ENCODE measurements around the gene GALNT17. TPM values are rescaled to one million over a fixed set of nuclear protein-coding genes. Genes with fewer than 3 reads are reported as not detected.

GALNT17 gene
- total RNA-seq, 2 experiments from 2014 or later: not detected

DNA sequence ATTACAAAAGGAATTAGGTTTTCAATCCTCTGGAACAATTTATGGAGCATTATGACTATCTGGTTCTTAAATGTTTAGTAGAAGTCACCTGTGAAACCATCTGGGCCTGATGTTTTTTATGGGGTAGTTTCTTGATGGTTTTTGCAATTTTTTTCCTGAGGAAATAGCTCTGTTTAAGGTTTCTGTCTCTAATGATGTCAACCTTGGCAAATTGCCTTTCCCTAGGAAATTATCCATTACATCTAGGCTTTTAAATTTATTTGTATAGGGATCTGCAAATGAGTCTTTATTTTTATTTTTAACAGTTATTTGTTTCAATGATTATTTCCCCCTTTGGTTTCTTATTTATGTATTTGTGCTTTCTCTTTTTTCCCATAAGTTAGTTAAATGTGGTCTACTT lies 222.8 kb downstream of the GALNT17 start:
- no peak for ATAC-seq
- H3K36me3 Mint-ChIP-seq: no peaks in the 10 kb centered on the region
- H3K9me3 Mint-ChIP-seq (ENCODE audit: low read depth): peaks cover 10% of the 10 kb centered on the region
- no peaks in the 10 kb centered on the region for H3K27me3 Mint-ChIP-seq
- CTCF ChIA-PET: no interaction called here
- H3K4me3 Mint-ChIP-seq: no peak overlapping the region
- DNase-seq: no peak
- H3K4me1 Mint-ChIP-seq: no peaks in the 10 kb centered on the region
- no peak overlapping the region for H3K27ac Mint-ChIP-seq

DNA sequence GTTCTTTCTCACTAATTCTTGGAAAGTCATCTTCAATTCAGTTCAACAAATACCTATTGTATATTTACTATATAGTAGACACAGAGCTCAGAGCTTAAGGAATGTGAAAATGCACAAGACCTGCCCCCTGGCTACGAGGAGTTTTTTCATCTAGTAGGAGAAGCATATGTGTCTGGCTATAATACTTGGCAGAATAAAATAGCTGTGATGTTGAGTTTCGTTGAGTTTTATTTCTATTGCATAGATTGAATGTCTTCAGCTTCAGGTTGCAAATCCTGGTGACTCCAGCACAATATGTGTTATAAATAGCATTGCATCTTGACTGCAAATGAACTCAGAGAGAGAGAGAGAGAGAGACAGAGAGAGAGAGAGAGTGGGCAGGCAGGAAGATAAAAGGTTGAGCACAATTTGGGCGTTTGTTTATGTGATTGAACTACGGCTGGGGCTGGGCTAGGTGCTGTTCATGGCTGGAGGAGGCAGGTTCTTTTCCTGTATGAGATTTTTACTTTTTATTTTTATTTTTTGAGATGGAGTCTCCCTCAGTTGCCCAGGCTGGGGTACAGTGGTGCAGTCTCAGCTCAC lies 229.6 kb downstream of the GALNT17 start:
- no peaks in the 10 kb centered on the region for H3K27me3 Mint-ChIP-seq
- ATAC-seq (no peak), DNase-seq (no peak)
- H3K36me3 Mint-ChIP-seq: no peaks in the 10 kb centered on the region
- H3K4me1 Mint-ChIP-seq: no peaks in the 10 kb centered on the region
- peaks cover 18% of the 10 kb centered on the region for H3K9me3 Mint-ChIP-seq (ENCODE audit: low read depth)
- CTCF ChIA-PET: no interaction called here
- no peak overlapping the region for H3K27ac Mint-ChIP-seq
- H3K4me3 Mint-ChIP-seq: no peak overlapping the region

DNA sequence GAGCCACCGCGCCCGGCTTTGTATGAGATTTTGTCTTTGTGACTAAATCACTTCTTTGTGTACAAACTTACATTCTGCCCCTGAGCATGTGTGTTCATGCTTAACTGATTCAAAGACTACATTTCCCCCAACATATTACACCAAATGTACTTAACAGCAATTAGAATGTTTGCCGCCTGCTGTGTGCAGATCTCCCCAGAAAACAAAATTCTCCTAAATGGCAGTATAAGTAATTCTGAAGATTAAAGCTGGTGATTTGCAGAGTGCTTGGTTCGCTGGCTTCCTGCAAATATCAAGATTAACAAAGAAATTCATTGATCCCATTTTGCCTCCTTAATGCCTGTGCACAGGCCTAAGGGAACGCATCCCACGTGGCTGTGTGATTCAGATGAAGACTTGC lies 230.3 kb downstream of the GALNT17 start:
- no peak overlapping the region for H3K27ac Mint-ChIP-seq
- no peaks in the 10 kb centered on the region for H3K4me1 Mint-ChIP-seq
- no peaks in the 10 kb centered on the region for H3K27me3 Mint-ChIP-seq
- CTCF ChIA-PET: no interaction called here
- peaks cover 21% of the 10 kb centered on the region for H3K9me3 Mint-ChIP-seq (ENCODE audit: low read depth)
- no peak for DNase-seq
- no peaks in the 10 kb centered on the region for H3K36me3 Mint-ChIP-seq
- H3K4me3 Mint-ChIP-seq: no peak overlapping the region
- ATAC-seq: no peak

GRCh38 chr7:71363223-71363622 lies 231.3 kb downstream of the GALNT17 start:
- Mint-ChIP-seq H3K27me3 (no peaks in the 10 kb centered on the region), H3K4me3 (no peak overlapping the region), H3K9me3 (ENCODE audit: low read depth) (peaks cover 21% of the 10 kb centered on the region), H3K27ac (no peak overlapping the region), H3K4me1 (no peaks in the 10 kb centered on the region), H3K36me3 (no peaks in the 10 kb centered on the region)
- CTCF ChIA-PET: no interaction called here
- DNase-seq (no peak), ATAC-seq (no peak)

- DNase-seq: no peak
- H3K4me1 Mint-ChIP-seq: no peaks in the 10 kb centered on the region
- peaks cover 19% of the 10 kb centered on the region for H3K9me3 Mint-ChIP-seq (ENCODE audit: low read depth)
- H3K36me3 Mint-ChIP-seq: no peaks in the 10 kb centered on the region
- no peaks in the 10 kb centered on the region for H3K27me3 Mint-ChIP-seq
- H3K4me3 Mint-ChIP-seq: no peak overlapping the region
- no peak for ATAC-seq
- no peak overlapping the region for H3K27ac Mint-ChIP-seq
- CTCF ChIA-PET: no interaction called here
Observed at GRCh38 chr7:71363627-71364026, 231.7 kb downstream of the GALNT17 start.

GRCh38 chr7:71364551-71364950 lies 232.6 kb downstream of the GALNT17 start:
- Mint-ChIP-seq H3K4me3 (no peak overlapping the region), H3K27ac (no peak overlapping the region), H3K9me3 (ENCODE audit: low read depth) (peaks cover 19% of the 10 kb centered on the region), H3K4me1 (no peaks in the 10 kb centered on the region), H3K36me3 (no peaks in the 10 kb centered on the region), H3K27me3 (no peaks in the 10 kb centered on the region)
- no peak for DNase-seq
- ATAC-seq: no peak
- CTCF ChIA-PET: no interaction called here

- ATAC-seq (no peak), DNase-seq (no peak)
- Mint-ChIP-seq H3K9me3 (ENCODE audit: low read depth) (peaks cover 19% of the 10 kb centered on the region), H3K27me3 (no peaks in the 10 kb centered on the region), H3K27ac (no peak overlapping the region), H3K4me1 (no peaks in the 10 kb centered on the region), H3K4me3 (no peak overlapping the region), H3K36me3 (peaks cover 1% of the 10 kb centered on the region)
- CTCF ChIA-PET: no interaction called here
Observed at GRCh38 chr7:71372991-71373390, 241.0 kb downstream of the GALNT17 start.

- DNase-seq (no peak), ATAC-seq (no peak)
- CTCF ChIA-PET: no interaction called here
- H3K27me3 Mint-ChIP-seq: no peaks in the 10 kb centered on the region
- H3K4me1 Mint-ChIP-seq: no peaks in the 10 kb centered on the region
- peaks cover 34% of the 10 kb centered on the region for H3K9me3 Mint-ChIP-seq (ENCODE audit: low read depth)
- H3K4me3 Mint-ChIP-seq: no peak overlapping the region
- H3K36me3 Mint-ChIP-seq: peaks cover 3% of the 10 kb centered on the region
- no peak overlapping the region for H3K27ac Mint-ChIP-seq
Observed at GRCh38 chr7:71377062-71377461, 245.1 kb downstream of the GALNT17 start.

- DNase-seq: no peak
- ATAC-seq: no peak
- Mint-ChIP-seq H3K27ac (no peak overlapping the region), H3K9me3 (ENCODE audit: low read depth) (peaks cover 34% of the 10 kb centered on the region), H3K4me3 (no peak overlapping the region), H3K4me1 (no peaks in the 10 kb centered on the region), H3K36me3 (peaks cover 3% of the 10 kb centered on the region), H3K27me3 (no peaks in the 10 kb centered on the region)
- CTCF ChIA-PET: no interaction called here
Observed at GRCh38 chr7:71377469-71377868, 245.5 kb downstream of the GALNT17 start.

GRCh38 chr7:71384094-71384493 lies 252.2 kb downstream of the GALNT17 start:
- H3K27me3 Mint-ChIP-seq: no peaks in the 10 kb centered on the region
- H3K4me3 Mint-ChIP-seq: no peak overlapping the region
- CTCF ChIA-PET: no interaction called here
- no peak overlapping the region for H3K27ac Mint-ChIP-seq
- H3K4me1 Mint-ChIP-seq: no peaks in the 10 kb centered on the region
- ATAC-seq (no peak), DNase-seq (no peak)
- H3K9me3 Mint-ChIP-seq (ENCODE audit: low read depth): peaks cover 22% of the 10 kb centered on the region
- H3K36me3 Mint-ChIP-seq: peaks cover under 1% of the 10 kb centered on the region

GRCh38 chr7:71385330-71385729 lies 253.4 kb downstream of the GALNT17 start:
- H3K27me3 Mint-ChIP-seq: no peaks in the 10 kb centered on the region
- peaks cover 17% of the 10 kb centered on the region for H3K9me3 Mint-ChIP-seq (ENCODE audit: low read depth)
- no peak for ATAC-seq
- H3K27ac Mint-ChIP-seq: no peak overlapping the region
- CTCF ChIA-PET: no interaction called here
- no peak for DNase-seq
- no peaks in the 10 kb centered on the region for H3K4me1 Mint-ChIP-seq
- H3K4me3 Mint-ChIP-seq: no peak overlapping the region
- H3K36me3 Mint-ChIP-seq: no peaks in the 10 kb centered on the region

- ATAC-seq (no peak), DNase-seq (no peak)
- CTCF ChIA-PET: no interaction called here
- H3K9me3 Mint-ChIP-seq (ENCODE audit: low read depth): peaks cover 14% of the 10 kb centered on the region
- H3K4me1 Mint-ChIP-seq: no peaks in the 10 kb centered on the region
- no peaks in the 10 kb centered on the region for H3K27me3 Mint-ChIP-seq
- no peak overlapping the region for H3K4me3 Mint-ChIP-seq
- H3K36me3 Mint-ChIP-seq: no peaks in the 10 kb centered on the region
- H3K27ac Mint-ChIP-seq: no peak overlapping the region
Observed at GRCh38 chr7:71386152-71386785, 254.3 kb downstream of the GALNT17 start.

DNA sequence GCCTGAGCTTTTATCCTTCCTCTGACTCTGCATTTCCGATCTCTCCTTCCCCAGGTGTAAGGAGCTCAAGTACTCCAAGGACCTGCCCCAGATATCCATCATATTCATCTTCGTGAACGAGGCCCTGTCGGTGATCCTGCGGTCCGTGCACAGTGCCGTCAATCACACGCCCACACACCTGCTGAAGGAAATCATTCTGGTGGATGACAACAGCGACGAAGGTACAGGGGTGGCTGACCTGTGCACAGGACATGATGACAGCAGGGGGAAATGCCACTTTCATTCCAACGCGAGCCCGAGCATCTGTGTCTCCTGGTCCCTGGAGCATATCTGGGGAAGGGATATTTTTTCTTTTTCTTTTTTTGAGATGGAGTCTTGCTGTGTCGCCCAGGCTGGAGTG lies 256.2 kb downstream of the GALNT17 start:
- no peaks in the 10 kb centered on the region for H3K4me1 Mint-ChIP-seq
- H3K9me3 Mint-ChIP-seq (ENCODE audit: low read depth): peaks cover 17% of the 10 kb centered on the region
- H3K27me3 Mint-ChIP-seq: no peaks in the 10 kb centered on the region
- no peak overlapping the region for H3K27ac Mint-ChIP-seq
- CTCF ChIA-PET: no interaction called here
- H3K36me3 Mint-ChIP-seq: no peaks in the 10 kb centered on the region
- ATAC-seq (no peak), DNase-seq (no peak)
- H3K4me3 Mint-ChIP-seq: no peak overlapping the region

GRCh38 chr7:71389976-71390375 lies 258.0 kb downstream of the GALNT17 start:
- no peaks in the 10 kb centered on the region for H3K36me3 Mint-ChIP-seq
- CTCF ChIA-PET: no interaction called here
- no peaks in the 10 kb centered on the region for H3K4me1 Mint-ChIP-seq
- no peak for DNase-seq
- H3K9me3 Mint-ChIP-seq (ENCODE audit: low read depth): peaks cover 14% of the 10 kb centered on the region
- no peaks in the 10 kb centered on the region for H3K27me3 Mint-ChIP-seq
- H3K27ac Mint-ChIP-seq: no peak overlapping the region
- no peak for ATAC-seq
- H3K4me3 Mint-ChIP-seq: no peak overlapping the region

GRCh38 chr7:71393661-71394060 lies 261.7 kb downstream of the GALNT17 start:
- Mint-ChIP-seq H3K4me3 (no peak overlapping the region), H3K9me3 (ENCODE audit: low read depth) (peaks cover 13% of the 10 kb centered on the region), H3K4me1 (no peaks in the 10 kb centered on the region), H3K27me3 (no peaks in the 10 kb centered on the region), H3K27ac (no peak overlapping the region), H3K36me3 (no peaks in the 10 kb centered on the region)
- ATAC-seq (no peak), DNase-seq (no peak)
- CTCF ChIA-PET: no interaction called here

All from activated CD8-positive, alpha-beta memory T cell treated with anti-CD3 and anti-CD28 coated beads, Interleukin-2, amount 10 ng/mL, durations not matched to agents 7 days and 5 days (primary cell).